Activated CD8-positive, alpha-beta memory T cell treated with anti-CD3 and anti-CD28 coated beads for 48 hours (primary cell): Measurements from ENCODE around the gene NME2.
A peak's percentile ranks its signal among the peaks of the same experiment; 100 is the strongest.
"Not testable (repeated sequence)": the region's sequence is repeated elsewhere in the genome, so short reads cannot be mapped to it uniquely, and the experiment has no call there.

Experiments used
- DNase-seq, 3 experiments: peaks; one replicate each; pipeline ENCODE4 v3.0.0-alpha.2; 2020; ENCODE audit warnings: low read depth in 2 of 3, low spot score in 2 of 3

Gene NME2

GRCh38 chr17:51166198-51166986 is at the start of gene NME2:
Gene NME2 (plus strand): TSS chr17:51166411. CDS start chr17:51166831, 420 bp downstream.
- DNase-seq = peak; percentile 48 to 74 (median 65)

GRCh38 chr17:51118330-51119195 is 47.6 kb upstream of the NME2 start:
- DNase-seq = no peak

- DNase-seq = peak in 2 of 3 experiments; percentile 7 to 19
These were observed 46.5 kb upstream of the NME2 start for GRCh38 chr17:51119415-51120356.

DNA sequence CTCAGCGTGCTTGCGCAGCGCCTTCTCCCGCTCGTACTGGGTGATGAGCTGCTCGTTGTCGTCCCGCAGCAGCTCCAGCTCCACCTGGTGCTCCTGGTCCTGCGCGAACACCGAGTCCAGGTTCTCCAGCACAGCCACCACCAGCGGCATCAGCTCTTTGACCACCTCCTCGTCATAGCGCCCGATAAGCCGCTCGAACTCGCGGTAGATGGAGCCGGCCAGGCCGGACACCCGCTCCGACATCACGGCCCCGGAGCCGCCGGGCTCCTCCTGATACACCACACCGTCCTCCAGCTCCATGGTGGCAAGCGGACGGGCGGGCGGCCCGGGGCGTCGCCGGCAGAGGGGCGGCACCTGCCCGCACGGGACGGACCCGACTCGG is 45.9 kb upstream of the NME2 start:
- peak in 1 of 3 experiments; percentile 57 for DNase-seq

DNA sequence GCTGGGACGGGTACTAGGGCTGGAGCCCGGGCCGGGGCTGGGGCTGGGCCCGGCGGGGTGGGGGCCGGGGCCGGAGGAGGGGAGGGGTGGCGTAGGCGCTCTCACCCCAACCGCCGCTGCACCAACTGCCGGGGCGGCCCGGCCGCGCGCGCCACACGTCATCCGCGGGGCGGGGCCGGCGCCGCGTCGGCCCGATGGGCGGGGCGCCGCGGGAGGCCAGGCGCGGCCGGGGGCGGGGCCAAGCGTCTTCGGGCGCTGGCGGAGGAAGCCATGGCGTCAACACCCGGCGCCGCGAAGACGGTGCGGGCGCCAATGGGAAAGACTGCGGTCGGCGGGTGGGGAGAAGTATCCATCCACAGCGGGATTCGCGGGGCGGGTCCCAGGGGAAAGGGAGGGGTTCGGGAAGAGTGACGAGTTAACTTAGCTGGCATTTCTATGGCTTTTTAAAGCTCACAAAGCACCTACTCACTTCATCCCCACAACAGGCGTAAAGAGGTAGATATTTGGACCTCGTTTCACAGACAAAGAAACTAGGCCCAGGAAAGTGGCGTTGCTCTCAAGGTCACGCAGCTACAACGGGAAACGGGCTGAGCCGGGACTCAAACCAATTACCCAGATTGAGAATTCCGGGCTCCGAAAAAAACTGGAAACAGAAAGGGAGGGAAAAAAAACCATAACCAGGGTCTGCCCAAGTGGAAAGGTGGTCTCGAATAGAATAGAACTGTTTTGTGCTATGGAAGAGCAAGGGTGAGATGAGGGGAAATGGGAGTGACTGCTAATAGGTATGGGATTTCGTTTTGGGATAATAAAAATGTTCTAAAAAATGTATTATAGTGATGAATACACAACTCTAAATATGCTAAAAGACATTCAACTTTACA is 45.2 kb upstream of the NME2 start, which contains the start of gene SPAG9:
TSS of gene SPAG9 (minus strand) at position 130 of the 881 bp plus-strand sequence. CDS start 212 bp downstream, outside the sequence.
- peak; percentile 76 to 85 (median 79) for DNase-seq

DNA sequence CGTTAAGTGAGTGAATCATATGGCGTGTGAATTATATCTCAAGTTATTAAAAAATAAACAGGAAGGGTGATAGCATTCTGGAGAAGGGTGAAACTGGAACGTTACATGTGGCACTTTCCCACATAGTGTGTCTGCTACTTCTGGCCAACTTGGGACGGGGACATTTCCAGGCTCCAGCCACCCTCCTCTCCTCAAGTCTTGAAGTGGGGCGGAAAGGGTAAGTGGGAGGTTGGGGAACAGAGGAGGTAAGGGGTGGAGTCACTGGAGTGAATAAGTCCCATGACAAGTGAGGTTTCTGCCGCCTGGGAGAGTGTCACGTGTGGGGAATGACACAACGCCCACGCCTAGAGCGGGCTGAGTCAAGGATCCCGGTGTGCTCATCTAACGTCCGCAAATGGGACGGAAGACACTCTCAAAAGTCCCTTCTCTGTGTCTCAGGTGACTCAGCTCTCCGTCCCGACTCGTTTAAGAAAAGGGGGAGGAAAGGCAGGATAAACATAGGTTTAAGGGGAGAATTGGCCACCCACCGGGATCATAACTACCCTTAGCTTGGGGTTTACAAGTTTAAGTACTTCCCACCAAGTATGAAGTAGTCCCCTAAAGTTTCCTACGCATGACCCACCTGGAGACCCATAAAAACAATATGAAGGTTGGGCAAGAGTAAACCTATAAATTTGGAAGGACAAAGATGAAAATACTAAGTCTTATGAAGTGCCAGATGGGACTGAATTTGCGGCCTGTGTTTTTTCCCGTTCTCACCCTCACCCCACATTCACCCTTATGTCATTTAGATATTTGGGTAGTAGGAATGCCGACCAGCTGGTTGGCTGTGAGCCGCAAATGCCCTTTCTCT is 44.4 kb upstream of the NME2 start:
- peak; percentile 72 to 83 (median 74) for DNase-seq

DNA sequence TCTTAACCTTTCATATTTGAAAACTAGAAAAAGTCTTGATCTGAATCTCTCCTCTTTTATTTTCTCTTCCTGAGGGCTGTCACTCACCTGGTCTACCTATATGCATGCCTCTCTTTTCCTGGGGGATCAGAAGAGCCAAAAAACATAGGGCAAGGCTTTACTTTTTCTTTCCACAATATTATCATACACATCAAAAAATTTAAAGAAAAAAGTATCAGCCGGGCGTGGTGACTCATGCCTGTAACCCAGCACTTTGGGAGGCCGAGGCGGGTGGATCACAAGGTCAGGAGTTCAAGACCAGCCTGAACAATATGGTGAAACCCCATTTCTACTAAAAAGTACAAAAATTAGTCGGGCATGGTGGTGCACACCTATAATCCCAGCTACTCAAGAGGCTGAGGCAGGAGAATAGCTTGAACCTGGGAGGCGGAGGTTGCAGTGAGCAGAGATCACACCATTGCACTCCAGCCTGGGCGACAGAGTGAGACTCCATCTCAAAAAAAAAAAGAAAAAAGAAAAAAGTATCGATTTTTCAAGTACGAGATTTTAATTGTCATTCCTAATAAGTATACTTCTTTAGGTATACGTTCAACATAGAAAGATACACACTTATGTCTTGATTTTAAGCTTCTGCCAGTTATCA is 43.6 kb upstream of the NME2 start:
- not testable (repeated sequence) for DNase-seq

- no peak for DNase-seq
These were observed 41.3 kb upstream of the NME2 start for GRCh38 chr17:51124640-51125503.

GRCh38 chr17:51128076-51128475 is 38.1 kb upstream of the NME2 start:
- no peak for DNase-seq

- no peak for DNase-seq
These were observed 33.3 kb upstream of the NME2 start for GRCh38 chr17:51132964-51133319.

GRCh38 chr17:51133365-51133764 is 32.8 kb upstream of the NME2 start:
- no peak for DNase-seq

DNA sequence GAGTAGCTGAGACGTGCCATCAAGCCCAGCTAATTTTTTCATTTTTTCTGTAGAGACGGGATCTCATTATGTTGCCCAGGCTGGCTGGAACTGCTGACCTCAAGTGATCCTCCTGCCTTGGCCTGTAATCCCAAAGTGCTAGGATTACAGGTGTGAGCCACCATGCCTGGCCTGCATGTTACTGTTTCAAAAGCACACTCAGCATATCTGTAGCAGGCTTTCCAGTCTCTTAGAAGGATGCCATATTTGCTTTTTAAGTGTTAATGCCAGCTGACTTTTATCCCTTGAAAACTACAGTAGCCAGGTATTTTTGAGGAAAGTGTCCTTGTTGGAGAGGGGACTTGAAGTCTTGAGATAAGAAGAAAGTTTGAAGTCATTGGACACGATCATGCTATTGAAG is 30.3 kb upstream of the NME2 start:
- no peak for DNase-seq

- DNase-seq = no peak
These were observed 23.6 kb upstream of the NME2 start for GRCh38 chr17:51142597-51142996.

GRCh38 chr17:51144266-51145022 is 21.8 kb upstream of the NME2 start:
- DNase-seq = no peak

DNA sequence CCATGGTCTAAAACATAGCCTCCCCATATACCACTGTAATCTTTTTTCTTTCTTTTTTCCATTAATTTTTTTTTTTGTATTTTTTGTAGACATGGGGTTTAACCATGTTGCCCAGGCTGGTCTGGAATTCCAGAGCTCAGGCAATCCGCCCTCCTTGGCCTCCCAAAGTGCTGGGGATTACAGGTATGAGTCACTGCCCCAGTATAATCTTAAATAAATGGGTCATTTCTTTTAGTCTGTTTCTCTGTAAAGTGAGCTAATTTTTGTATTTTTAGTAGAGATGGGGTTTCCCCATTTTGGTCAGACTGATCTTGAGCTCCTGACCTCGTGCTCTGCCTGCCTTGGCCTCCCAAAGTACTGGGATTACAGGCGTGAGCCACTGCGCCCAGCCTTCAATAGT is 18.6 kb upstream of the NME2 start:
- no peak for DNase-seq

- no peak for DNase-seq
These were observed 17.0 kb upstream of the NME2 start for GRCh38 chr17:51149163-51149562.

DNA sequence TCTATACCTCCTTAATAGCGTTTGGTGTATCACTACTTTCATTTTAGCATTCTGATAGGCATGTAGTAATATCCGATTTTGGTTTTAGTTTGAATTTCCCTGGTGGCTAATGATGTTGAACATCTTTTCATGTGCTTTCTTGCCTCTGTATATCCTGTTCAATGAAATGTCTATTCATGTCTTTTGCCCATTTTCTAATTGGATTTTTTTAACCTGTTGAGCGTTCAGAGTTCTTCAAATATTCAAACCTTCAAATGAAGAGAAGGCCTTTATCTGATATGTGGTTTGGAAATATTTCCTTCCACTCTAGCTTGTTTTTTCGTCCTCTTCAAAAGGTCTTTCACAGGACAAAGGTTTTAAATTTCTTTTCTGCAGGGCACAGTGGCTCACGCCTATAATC is 15.3 kb upstream of the NME2 start:
- DNase-seq = no peak
